ENCODE measurements around the gene RSRP1. TPM values are rescaled to one million over a fixed set of nuclear protein-coding genes. Genes with fewer than 3 reads are reported as not detected.

Gene RSRP1
- total and polyA plus RNA-seq, 2 donors (not counting 1 experiment from before 2014, with no cell fraction given) = 387 to 482 TPM

GRCh38 chr1:25256578-25256965 is 9.3 kb upstream of the RSRP1 start:
- WGBS (ENCODE audit: insufficient coverage) = 98% methylated on average over 5 of the region's 5 CpGs
- no peak overlapping the region for H3K27ac Mint-ChIP-seq
- Histone ChIP-seq H3K4me3 (ENCODE audit: control extremely low read depth in 1 of 5, extremely low read depth in 1 of 5, insufficient read depth in 1 of 5, low read depth in 2 of 5, low read length in 4 of 5) (no peak overlapping the region), H3K79me2 (ENCODE audit: control insufficient read depth, insufficient read depth, low read length) (peaks cover 59% of the 10 kb centered on the region), H3K27me3 (replicated peaks in 1 of 4; ENCODE audit: control extremely low read depth in 1 of 4, control insufficient read depth in 3 of 4, insufficient read depth in 4 of 4, low read length in 3 of 4) (no peaks in the 10 kb centered on the region), H3K9me3 (ENCODE audit: control extremely low read depth in 1 of 3, control insufficient read depth in 2 of 3, insufficient read depth in 1 of 3, low read length in 2 of 3) (no peaks in the 10 kb centered on the region), H3K4me2 (replicated peaks; ENCODE audit: low read depth, low read length, poor library complexity, severe bottlenecking) (no peak overlapping the region), H4K20me1 (ENCODE audit: control insufficient read depth, insufficient read depth, low read length, poor library complexity, severe bottlenecking) (peaks cover 42% of the 10 kb centered on the region), H2AFZ (ENCODE audit: insufficient read depth, low read depth, low read length, poor library complexity, severe bottlenecking) (no peak overlapping the region), H3K4me1 (ENCODE audit: control insufficient read depth in 2 of 2, insufficient read depth in 2 of 2, low read length in 2 of 2) (peaks cover 0 to 2% of the 10 kb centered on the region in 2 donors), H3K36me3 (replicated peaks in 1 of 2; ENCODE audit: control extremely low read depth in 1 of 2, control insufficient read depth in 1 of 2, extremely low read depth in 1 of 2, insufficient read depth in 2 of 2, low read length in 1 of 2) (no peaks in the 10 kb centered on the region), H3K9ac (ENCODE audit: low read length) (no peak overlapping the region), H3K27ac (ENCODE audit: low read length in 2 of 2) (no peak overlapping the region)
- intact Hi-C loops (cut with micrococcal nuclease) = no loop called here
- DNase-seq (peak; percentile 2), ATAC-seq (ENCODE audit: low read depth) (no peak)
- ChIA-PET CTCF (no interaction called here), POLR2A (no interaction called here)
- H3K4me1 Mint-ChIP-seq = peaks cover 15% of the 10 kb centered on the region
- no peak overlapping the region for H3K4me3 Mint-ChIP-seq
- no peaks in the 10 kb centered on the region for H3K9me3 Mint-ChIP-seq (ENCODE audit: insufficient read depth)
- TF ChIP-seq, protein P1, sequence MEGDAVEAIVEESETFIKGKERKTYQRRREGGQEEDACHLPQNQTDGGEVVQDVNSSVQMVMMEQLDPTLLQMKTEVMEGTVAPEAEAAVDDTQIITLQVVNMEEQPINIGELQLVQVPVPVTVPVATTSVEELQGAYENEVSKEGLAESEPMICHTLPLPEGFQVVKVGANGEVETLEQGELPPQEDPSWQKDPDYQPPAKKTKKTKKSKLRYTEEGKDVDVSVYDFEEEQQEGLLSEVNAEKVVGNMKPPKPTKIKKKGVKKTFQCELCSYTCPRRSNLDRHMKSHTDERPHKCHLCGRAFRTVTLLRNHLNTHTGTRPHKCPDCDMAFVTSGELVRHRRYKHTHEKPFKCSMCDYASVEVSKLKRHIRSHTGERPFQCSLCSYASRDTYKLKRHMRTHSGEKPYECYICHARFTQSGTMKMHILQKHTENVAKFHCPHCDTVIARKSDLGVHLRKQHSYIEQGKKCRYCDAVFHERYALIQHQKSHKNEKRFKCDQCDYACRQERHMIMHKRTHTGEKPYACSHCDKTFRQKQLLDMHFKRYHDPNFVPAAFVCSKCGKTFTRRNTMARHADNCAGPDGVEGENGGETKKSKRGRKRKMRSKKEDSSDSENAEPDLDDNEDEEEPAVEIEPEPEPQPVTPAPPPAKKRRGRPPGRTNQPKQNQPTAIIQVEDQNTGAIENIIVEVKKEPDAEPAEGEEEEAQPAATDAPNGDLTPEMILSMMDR (IDR thresholded peaks at IDR 0.05) = no peak
- TF ChIP-seq EZH2 (IDR thresholded peaks at IDR 0.05; ENCODE audit: borderline replicate concordance, insufficient read depth, low read depth, low read length, poor library complexity, severe bottlenecking) = no peak
- no peaks in the 10 kb centered on the region for H3K27me3 Mint-ChIP-seq

DNA sequence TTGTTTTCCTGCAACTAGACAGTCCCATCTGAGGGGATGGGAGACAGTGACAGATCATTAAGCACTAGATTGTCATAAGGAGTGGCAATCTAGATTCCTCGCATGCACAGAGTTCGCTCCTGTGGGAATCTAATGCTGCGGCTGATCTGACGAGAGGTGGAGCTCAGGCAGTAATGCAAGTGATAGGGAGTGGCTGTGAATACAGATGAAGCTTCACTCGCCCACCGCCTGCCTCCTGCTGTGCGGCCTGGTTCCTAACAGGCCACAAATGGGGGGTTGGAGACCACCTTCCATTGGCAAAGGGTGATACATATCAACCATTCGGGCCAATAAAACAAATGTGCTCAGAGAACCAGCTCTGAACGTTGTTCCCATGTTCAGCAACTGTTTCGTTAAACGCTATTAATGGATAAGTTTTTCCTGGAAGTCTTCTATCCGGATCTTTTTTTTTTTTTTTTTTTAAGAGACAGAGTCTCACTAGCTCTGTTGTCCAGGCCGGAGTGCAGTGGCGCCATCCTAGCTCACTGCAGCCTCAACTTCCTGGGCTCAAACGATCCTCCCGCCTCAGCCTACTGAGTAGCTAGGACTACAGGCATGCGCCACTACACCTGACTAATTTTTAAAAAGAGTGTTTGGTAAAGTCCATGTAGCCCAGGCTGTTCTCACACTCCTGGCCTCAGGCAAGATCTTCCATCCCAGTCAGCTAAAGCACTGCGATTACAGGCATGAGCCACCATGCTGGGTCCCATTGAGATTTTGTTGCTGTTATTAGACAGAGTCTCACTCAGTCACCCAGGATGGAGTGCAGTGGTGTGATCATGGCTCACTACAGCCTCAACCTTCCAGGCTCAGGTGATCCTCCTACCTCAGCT is 8.7 kb upstream of the RSRP1 start:
- DNase-seq (peak; percentile 1), ATAC-seq (ENCODE audit: low read depth) (no peak)
- TF ChIP-seq EZH2 (IDR thresholded peaks at IDR 0.05; ENCODE audit: borderline replicate concordance, insufficient read depth, low read depth, low read length, poor library complexity, severe bottlenecking) = no peak
- TF ChIP-seq, protein P1 (IDR thresholded peaks at IDR 0.05) = no peak
- Histone ChIP-seq H3K27ac (ENCODE audit: low read length in 2 of 2) (no peak overlapping the region), H3K79me2 (ENCODE audit: control insufficient read depth, insufficient read depth, low read length) (peaks cover 54% of the 10 kb centered on the region), H3K4me1 (ENCODE audit: control insufficient read depth in 2 of 2, insufficient read depth in 2 of 2, low read length in 2 of 2) (peaks cover 0 to 2% of the 10 kb centered on the region in 2 donors), H3K4me3 (ENCODE audit: control extremely low read depth in 1 of 5, extremely low read depth in 1 of 5, insufficient read depth in 1 of 5, low read depth in 2 of 5, low read length in 4 of 5) (no peak overlapping the region), H3K9me3 (ENCODE audit: control extremely low read depth in 1 of 3, control insufficient read depth in 2 of 3, insufficient read depth in 1 of 3, low read length in 2 of 3) (no peaks in the 10 kb centered on the region), H3K36me3 (replicated peaks in 1 of 2; ENCODE audit: control extremely low read depth in 1 of 2, control insufficient read depth in 1 of 2, extremely low read depth in 1 of 2, insufficient read depth in 2 of 2, low read length in 1 of 2) (no peaks in the 10 kb centered on the region), H4K20me1 (ENCODE audit: control insufficient read depth, insufficient read depth, low read length, poor library complexity, severe bottlenecking) (peaks cover 38% of the 10 kb centered on the region), H3K4me2 (replicated peaks; ENCODE audit: low read depth, low read length, poor library complexity, severe bottlenecking) (no peak overlapping the region), H2AFZ (ENCODE audit: insufficient read depth, low read depth, low read length, poor library complexity, severe bottlenecking) (no peak overlapping the region), H3K27me3 (replicated peaks in 1 of 4; ENCODE audit: control extremely low read depth in 1 of 4, control insufficient read depth in 3 of 4, insufficient read depth in 4 of 4, low read length in 3 of 4) (no peaks in the 10 kb centered on the region), H3K9ac (ENCODE audit: low read length) (no peak overlapping the region)
- 96% methylated on average over 12 of the region's 18 CpGs for WGBS (ENCODE audit: insufficient coverage)
- no peaks in the 10 kb centered on the region for H3K9me3 Mint-ChIP-seq (ENCODE audit: insufficient read depth)
- POLR2A ChIA-PET = no interaction called here
- H3K27me3 Mint-ChIP-seq = no peaks in the 10 kb centered on the region
- intact Hi-C loops (cut with micrococcal nuclease) = no loop called here
- CTCF ChIA-PET = no interaction called here
- H3K4me1 Mint-ChIP-seq = peaks cover 14% of the 10 kb centered on the region
- no peak overlapping the region for H3K4me3 Mint-ChIP-seq
- no peak overlapping the region for H3K27ac Mint-ChIP-seq
